GM12801 (cell line): ENCODE results near the gene DISC1.

ENCODE experiments used
- CTCF ChIP-seq: IDR thresholded peaks from one replicate; pipeline ENCODE4 v1.5.1; 2011; ENCODE audit warnings: control low read depth; ENCODE audit not compliant: insufficient read length; ENCODE audit errors: extremely low read depth

Gene DISC1

GRCh38 chr1:231983588-231984193, 357.1 kb downstream of the DISC1 start:
- TF ChIP-seq CTCF: no peak

- TF ChIP-seq CTCF: no peak
These were observed 358.9 kb downstream of the DISC1 start for GRCh38 chr1:231985296-231986023.

- TF ChIP-seq CTCF: no peak
These were observed 360.2 kb downstream of the DISC1 start for GRCh38 chr1:231986631-231987336.

GRCh38 chr1:231990388-231990787, 363.8 kb downstream of the DISC1 start:
- TF ChIP-seq CTCF: no peak

- no peak for TF ChIP-seq CTCF
These were observed 364.6 kb downstream of the DISC1 start for GRCh38 chr1:231991231-231991630.

GRCh38 chr1:231993968-231994455, 367.4 kb downstream of the DISC1 start:
- TF ChIP-seq CTCF: no peak

- TF ChIP-seq CTCF: no peak
These were observed 372.2 kb downstream of the DISC1 start for GRCh38 chr1:231998791-231999190.
